RWPE1 (cell line): ENCODE data around the gene ARFGAP1.

ENCODE experiments used
- CTCF ChIA-PET: fragments of 350-600 bp; sonication (Branson Sonifier 250); formaldehyde crosslinking; extraction: SDS; loops from one replicate; lab custom pipeline; 2021; lab: Yijun Ruan, JAX
- POLR2A ChIA-PET: fragments of 400-600 bp; formaldehyde crosslinking; extraction: SDS; loops from one replicate; lab custom pipeline; 2020; ENCODE audit warnings: antibody characterized with exemption; ENCODE audit not compliant: low non-redundant PET; lab: Yijun Ruan, JAX
- DNase-seq: peaks from one replicate; pipeline ENCODE4 v3.0.0; 2012; ENCODE audit warnings: low spot score
- H3K27ac ChIP-seq: fragments of 450-650 bp; 2 replicates; pipeline ENCODE4 v1.5.1; 2017
- TF ChIP-seq, protein P1 (sequence below): fragments of 450-650 bp; conservative IDR thresholded peaks from 2 replicates; pipeline ENCODE4 v1.5.1; 2017; ENCODE audit warnings: low read depth, mild to moderate bottlenecking

The ARFGAP1 gene

DNA sequence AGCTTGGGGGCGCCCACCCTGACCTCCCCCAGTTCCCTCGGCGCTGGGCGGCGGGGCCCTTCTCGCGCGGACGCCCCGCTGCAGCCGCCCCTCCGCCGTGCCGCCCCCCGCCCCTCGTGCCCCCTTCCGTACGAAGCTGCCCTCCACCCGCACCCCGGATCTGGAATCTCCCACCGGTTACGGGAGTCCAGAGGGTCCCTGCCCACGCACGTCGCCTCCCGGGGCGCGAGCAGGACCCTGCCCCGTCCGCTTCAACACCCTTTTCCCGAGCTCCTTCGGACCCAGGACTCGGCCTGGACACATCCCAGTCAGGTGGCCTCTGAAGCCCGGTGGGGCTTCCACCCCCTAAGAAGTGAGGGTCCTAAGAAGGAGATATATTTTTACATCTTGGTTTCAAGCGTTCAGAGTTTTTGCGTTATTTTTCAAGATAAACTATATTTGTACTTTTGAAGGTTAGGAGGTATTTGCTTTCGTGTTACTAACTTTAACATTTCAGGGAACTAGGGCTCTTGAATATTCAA is 506 bp downstream of the ARFGAP1 start:
- DNase-seq: no peak
- TF ChIP-seq, protein P1, sequence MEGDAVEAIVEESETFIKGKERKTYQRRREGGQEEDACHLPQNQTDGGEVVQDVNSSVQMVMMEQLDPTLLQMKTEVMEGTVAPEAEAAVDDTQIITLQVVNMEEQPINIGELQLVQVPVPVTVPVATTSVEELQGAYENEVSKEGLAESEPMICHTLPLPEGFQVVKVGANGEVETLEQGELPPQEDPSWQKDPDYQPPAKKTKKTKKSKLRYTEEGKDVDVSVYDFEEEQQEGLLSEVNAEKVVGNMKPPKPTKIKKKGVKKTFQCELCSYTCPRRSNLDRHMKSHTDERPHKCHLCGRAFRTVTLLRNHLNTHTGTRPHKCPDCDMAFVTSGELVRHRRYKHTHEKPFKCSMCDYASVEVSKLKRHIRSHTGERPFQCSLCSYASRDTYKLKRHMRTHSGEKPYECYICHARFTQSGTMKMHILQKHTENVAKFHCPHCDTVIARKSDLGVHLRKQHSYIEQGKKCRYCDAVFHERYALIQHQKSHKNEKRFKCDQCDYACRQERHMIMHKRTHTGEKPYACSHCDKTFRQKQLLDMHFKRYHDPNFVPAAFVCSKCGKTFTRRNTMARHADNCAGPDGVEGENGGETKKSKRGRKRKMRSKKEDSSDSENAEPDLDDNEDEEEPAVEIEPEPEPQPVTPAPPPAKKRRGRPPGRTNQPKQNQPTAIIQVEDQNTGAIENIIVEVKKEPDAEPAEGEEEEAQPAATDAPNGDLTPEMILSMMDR: no peak
- POLR2A ChIA-PET: interaction anchor here (0.6 to 0.9 kb wide), 2 partner anchors 20 to 50 kb away, joined by 3 to 4 read pairs; no protein-coding TSS in a partner anchor
- H3K27ac ChIP-seq: peak overlapping the region; percentile 63
- CTCF ChIA-PET: interaction anchor here (0.5 to 2.4 kb wide), 6 partner anchors 21 to 110 kb away, joined by 3 to 13 read pairs (median 4); no protein-coding TSS in a partner anchor

DNA sequence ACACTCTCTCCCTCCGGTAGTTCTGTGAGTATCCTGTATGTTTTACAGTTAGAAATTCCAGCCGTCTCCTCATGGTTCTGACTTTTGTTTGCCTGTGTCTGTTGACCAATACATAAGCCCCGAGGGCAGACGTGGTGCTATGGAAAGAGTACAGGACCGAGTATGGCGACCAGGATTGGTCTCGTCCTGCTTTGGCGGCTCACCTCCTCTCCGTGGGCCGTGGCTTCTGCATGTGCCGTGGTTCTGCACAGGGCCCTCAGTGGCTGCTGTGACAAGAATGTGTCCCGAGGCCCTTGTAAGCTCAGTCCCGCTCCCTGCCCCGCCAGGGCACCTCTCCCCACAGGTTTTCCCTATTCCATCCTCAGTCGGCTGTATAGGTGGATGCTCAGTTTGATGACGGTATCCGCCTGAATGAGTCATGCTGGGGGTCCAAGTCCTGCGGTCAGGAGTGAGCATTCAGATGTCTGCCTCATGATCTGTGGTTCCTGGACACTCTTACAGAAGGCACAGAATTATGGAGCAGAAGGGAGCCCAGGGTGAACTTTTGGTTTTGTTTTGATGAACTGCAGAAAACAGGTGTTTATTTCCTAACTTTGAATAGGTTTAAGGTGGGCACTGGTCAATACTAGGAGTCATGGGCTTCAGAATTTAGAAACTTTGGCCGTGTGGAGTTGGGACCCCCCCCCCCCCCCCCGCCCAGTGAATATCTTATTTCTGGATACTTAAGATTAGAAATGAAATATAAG is 1.2 kb downstream of the ARFGAP1 start:
- TF ChIP-seq, protein P1: no peak
- DNase-seq: peak; percentile 82
- ChIA-PET POLR2A (no interaction called here), CTCF (interaction anchor here (2.4 kb wide), 1 partner anchor 50 kb away, joined by 13 read pairs; no protein-coding TSS in a partner anchor)
- peak overlapping the region; percentile 63 for H3K27ac ChIP-seq

DNA sequence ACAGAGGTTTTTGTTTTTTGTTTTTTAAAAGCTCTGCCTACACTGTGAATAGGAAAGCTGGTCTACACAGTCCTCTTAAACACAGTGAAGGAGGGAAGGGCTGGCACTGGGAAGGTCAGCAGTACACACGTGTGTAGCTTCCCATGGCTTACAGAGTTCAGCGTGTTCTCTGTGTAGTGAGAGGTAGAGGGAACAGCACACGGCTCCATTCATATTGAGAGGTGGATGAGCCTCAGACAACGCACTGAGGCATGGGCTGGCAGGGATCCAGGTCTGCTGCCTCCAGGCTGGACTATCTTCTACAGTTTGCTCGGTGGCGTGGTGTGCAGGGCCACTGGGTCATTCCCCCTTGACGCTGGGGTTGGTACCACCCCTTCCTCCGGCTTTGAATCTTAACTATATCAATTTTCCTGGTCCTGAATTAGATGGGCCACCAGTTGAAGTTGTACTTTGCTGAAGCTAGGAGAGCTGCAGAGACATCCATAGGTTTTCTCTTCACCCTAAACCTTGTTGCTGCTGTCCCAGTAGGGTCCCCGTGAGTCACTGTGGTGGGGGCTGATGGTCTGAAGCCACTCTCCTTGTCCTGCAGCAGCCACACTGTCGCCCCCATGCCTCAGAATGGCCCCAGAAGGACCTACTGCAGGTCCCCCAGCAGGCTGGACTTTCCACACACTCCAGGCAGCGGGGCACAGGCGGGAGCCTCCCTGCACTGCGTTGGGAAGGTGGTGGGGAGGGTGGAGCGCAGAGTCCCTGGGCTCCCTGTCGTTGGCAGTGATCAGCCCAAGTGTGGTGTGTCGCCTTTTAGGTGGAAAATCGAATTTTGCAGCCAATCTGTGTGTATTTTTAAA is 2.0 kb downstream of the ARFGAP1 start:
- ChIA-PET CTCF (interaction anchor here (0.7 to 2.4 kb wide), 2 partner anchors 16 to 51 kb away, joined by 4 to 13 read pairs; no protein-coding TSS in a partner anchor), POLR2A (no interaction called here)
- DNase-seq: no peak
- TF ChIP-seq, protein P1: no peak
- H3K27ac ChIP-seq: peak overlapping the region; percentile 37

- no peak for DNase-seq
- no peak overlapping the region for H3K27ac ChIP-seq
- TF ChIP-seq, protein P1: no peak
- ChIA-PET CTCF (interaction anchor here (1.5 to 1.6 kb wide), 2 partner anchors 13 to 53 kb away, joined by 4 to 5 read pairs; no protein-coding TSS in a partner anchor), POLR2A (no interaction called here)
These were observed 3.2 kb downstream of the ARFGAP1 start for GRCh38 chr20:63275825-63276224.

GRCh38 chr20:63276956-63277355 is 4.3 kb downstream of the ARFGAP1 start:
- ChIA-PET POLR2A (interaction anchor here (0.5 to 0.8 kb wide), 2 partner anchors 12 to 243 kb away, joined by 3 read pairs; no protein-coding TSS in a partner anchor), CTCF (interaction anchor here (0.6 to 1.6 kb wide), 5 partner anchors 10 to 56 kb away, joined by 3 to 5 read pairs (median 4); no protein-coding TSS in a partner anchor)
- no peak overlapping the region for H3K27ac ChIP-seq
- no peak for DNase-seq
- TF ChIP-seq, protein P1: no peak
